Effector CD4-positive, alpha-beta T cell (primary cell): Measurements from ENCODE around the gene CMKLR1.

Experiments used
- DNase-seq: peaks from one replicate; pipeline ENCODE4 v3.0.0-alpha.2; 2020

The CMKLR1 gene

GRCh38 chr12:108361606-108362005 lies 22.5 kb upstream of the CMKLR1 start:
- DNase-seq, result no peak

- DNase-seq, result no peak
These were observed 21.4 kb upstream of the CMKLR1 start for GRCh38 chr12:108360487-108360886.

DNA sequence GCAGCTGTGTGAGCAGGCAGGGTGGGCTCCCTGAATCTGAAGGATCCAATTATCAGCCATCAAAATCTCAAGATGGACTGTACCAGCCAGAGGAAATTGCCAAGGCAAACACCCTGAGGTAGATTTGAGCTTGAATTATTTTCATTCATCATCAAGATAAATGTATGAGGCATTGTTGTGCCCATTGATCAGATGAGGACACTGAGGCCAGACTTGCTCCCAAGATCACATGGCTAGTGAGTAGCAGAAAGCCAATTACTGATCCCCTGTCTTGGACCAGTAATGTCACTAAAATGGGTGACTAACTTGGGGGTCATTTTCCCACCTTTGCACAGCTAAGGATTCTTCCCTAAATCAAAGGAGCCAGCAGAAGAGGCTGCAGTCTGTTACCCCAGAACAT lies 20.9 kb upstream of the CMKLR1 start:
- DNase-seq, result no peak

DNA sequence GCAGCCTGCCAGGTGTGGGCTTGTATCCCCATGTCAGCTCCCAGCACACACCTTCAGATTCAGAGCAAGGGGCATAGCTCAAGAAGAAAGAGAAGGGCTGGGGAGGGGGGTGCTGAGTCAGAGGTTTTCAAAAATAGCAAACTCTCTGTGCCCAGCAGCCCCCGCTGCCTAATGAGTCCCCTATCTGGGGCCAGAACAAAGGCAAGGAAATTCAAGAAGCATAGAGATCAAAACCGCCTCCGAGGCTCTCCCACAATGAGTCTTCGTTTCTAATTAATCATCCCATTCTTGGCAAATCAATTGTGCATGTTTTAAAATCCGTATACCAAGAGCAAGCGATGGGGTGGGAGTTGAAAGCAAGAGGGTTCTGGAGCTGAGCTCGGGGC lies 19.5 kb upstream of the CMKLR1 start:
- DNase-seq, result no peak

GRCh38 chr12:108357834-108358579 lies 18.9 kb upstream of the CMKLR1 start:
- no peak for DNase-seq

DNA sequence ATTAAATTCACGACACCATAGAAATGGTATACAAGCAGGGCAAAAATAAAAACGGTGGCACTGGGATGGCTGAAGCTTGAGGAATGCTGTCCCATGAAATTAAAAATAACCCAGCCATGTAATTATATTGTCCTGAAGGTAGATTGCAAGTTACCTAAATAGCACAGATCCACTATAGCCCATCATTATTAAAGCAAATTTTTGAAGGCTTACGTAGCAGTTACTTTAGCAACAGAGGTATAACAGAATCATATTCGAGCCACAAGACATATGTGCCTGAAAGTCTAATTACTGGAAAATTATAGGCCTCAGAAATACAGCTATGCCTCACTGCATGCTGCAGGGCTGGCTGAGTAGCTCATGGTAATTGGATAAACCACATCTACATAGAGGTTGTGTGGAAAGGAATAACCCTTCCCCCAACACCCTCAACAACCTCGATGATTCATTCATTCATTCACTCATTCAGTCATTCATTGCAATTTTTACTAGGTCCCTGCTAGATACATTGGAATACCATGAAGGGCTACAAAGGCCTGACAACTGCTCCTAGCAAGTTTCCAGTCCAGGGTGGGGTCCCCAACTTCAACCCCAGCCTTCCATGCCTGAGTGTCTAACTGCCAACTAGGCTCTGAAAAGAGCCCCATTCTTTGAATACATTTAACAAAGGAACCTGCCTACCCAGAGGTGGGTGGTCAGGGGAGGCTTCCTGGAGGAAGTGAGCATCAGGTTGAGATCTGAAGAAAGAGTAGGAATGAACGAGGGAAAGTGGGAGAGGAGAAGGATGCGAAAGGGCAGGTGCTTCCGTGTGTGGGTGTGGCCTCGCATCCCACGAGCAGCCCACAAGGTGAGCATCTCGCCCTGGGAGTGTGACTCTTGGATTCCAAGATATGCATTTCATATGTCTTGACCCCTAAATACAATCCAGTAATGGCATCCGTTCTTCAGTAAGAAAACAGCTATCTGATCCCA lies 18.0 kb upstream of the CMKLR1 start:
- DNase-seq, result no peak

DNA sequence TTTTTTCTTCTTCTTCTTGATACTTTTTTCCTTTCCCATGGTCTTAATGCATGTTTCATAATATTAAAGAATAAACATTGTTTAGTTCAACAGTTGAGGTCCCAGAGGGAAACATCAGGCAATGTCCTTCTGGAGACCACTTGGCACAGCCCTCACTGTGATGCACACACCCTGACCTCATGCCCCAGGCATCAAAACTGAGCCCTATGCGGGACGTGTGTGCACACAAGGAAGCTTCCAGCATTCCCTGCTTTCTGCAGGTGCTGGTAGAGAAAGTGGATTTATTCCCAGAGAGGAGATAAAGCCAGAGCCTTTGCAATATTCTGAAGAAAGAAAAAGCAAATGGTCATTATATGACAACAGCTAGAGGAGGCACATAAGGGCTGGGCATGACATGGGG lies 16.0 kb upstream of the CMKLR1 start:
- no peak for DNase-seq

GRCh38 chr12:108352591-108352990 lies 13.5 kb upstream of the CMKLR1 start:
- no peak for DNase-seq

DNA sequence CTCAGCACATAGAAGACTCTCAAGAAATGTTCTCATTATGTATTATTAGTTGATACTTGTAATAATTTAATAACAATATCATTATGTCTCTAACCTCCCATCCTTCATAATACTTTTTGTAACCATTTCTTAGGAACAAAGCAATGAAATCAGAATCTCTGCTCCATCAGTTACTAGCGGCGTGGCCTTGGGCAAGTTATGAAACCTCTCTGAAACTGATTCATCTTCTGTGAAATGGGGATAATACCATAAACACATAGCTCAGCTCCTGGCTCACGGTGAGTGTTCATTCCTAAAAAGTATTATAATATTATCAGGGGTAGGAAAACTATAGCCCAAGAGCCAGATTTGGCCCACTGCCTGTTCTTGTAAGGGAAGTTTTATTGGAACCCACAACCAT lies 11.4 kb upstream of the CMKLR1 start:
- no peak for DNase-seq

GRCh38 chr12:108349278-108349688 lies 10.2 kb upstream of the CMKLR1 start:
- DNase-seq, result no peak

- no peak for DNase-seq
These were observed 9.7 kb upstream of the CMKLR1 start for GRCh38 chr12:108348842-108349241.

- DNase-seq, result no peak
These were observed 7.9 kb upstream of the CMKLR1 start for GRCh38 chr12:108346727-108347710.

DNA sequence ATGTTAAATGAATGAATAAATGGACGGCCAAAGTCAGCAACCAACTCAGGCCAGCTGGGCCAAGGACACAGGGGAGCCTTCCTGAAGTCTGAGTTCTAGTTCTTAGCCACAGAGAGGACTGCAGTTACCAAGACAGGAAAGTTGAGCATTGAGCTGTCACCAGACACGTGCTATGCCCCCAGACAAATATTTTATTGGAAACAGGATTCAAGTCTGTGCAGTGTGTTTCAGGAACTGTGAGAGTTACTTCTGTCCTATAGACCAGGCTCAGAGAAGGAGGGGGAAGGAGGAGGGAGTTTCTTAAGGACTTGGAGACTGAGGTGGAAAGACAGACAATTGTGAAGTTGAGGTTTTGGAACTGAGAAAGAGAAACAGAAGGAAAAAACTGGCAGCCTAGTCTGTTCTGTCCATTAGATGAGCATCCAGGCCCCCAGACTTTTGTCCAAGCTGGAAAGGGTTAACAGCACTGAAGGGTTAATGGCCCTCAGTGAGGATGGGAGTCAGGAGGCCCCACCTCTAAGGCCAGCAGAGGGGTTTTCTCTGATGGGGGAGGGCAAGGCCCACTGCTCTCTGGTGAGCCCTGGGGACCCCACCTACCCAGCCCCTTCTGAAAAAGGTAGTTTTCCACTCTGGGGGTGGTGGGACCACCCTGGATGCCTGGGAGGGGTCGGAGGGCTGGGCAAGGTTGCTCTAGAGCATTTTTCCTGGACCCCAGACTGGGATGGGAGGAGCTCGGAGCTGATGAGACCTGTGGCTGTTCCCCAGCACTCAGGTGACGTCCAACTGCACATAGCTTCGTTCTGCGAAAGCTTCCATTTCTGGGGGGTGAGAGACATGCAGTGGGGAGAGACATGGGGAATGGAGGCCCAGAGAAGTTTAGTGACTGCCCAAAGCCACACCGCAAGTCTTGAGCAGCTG lies 6.9 kb upstream of the CMKLR1 start:
- DNase-seq, result no peak

DNA sequence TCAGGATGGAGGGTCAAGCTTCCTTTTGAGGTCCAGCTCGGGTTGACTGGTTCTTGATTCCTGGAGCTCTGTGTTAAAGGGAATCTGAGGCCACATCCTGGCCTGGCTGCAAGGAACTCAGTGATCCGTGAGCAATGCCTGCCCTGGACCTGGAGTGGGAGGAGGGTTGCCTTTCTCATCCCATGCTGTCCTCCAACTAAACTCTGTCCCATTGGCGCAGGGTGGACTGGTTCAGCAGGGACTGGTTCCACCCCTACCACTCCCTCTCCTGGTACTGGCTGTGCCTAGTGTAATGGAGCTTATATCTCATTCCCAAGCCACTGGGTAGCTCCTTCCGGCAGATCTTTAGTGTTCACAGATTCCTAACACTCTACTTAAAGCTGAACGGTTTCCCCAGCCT lies 3.9 kb upstream of the CMKLR1 start:
- no peak for DNase-seq

DNA sequence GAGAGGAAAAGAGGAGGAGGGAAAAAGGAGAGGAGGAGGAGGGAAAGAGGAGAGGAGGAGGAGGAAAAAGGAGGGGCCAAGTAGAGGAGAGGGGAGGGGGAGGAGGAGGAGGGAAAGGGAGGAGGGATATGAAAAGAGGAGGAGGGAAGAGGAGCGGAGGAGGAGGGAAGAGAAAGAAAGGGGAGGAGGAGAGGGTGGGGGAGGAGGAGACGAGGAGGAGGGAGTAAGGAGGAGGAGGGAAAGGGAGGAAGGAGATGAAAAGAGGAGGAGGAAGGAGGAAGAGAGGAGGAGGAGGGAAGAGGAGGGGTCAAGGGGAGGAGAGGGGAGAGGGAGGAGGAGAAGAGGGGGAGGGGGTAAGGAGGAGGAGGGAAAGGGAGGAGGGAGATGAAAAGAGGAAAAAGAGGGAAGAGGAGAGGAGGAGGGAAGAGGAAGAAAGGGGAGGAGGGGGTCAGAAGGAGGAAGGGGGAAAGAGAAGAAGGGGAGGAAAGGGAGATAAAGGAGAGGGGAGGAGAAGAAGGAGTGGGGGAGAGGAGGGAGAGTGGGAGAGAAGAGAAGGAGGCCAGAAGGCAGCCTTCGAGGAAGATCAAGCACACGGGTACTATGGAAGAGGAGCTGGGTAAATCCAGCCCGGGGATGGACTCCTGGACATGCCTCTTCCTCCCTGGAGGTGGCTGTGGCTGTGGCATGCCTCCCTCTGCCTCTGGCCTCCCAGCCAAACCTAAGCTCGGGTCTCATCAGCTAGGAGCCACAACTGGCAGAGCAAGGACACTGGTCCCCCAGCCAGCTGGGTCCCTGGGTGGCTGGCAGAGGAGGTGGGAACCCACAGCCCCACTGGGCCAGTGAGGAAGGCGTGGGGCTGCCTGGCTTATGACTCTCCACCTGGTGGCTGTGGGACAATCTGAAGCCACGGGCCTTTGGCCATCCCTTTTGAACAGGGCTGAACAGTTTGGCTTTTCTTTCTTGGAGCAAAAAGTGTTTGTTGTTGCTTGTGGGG lies 3.0 kb upstream of the CMKLR1 start:
- no peak for DNase-seq

DNA sequence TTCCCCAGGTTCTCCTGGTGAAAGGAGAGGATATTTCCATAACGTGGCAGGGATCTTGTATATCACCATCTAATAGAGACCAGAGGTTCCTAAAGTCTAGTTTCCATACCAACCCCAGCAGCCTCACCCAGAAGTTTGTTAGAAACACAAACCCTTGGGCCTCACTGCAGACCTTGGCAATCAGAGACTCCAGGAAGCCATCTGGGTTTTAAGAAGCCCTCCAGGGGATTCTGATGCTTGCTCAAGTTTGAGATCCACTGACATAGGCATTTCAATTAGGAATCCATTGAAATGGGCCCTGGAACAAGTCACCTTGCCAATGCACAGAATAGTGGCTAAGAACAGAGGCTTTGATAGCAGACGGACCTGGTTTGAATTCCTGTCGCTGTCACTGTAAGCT lies 2.2 kb upstream of the CMKLR1 start:
- no peak for DNase-seq

DNA sequence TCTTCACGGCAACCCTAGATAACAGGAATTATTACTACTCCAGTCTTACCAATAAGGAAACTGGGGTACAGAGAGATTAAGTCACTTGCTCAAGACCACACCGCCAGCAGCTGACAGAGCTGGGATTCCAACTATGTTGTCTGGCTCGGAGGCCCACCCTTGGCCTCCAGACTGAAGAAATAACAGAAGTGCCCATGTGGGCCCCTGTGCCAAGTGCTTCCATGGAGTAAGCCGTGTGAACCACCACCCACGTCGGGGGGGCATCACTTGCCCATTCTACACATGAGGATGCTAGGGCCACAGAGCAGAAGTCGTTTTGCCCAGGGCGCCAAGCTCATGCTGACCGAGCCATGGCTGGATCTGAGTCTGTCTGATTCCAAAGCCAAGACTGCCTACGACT lies 926 bp upstream of the CMKLR1 start:
- DNase-seq, result no peak

DNA sequence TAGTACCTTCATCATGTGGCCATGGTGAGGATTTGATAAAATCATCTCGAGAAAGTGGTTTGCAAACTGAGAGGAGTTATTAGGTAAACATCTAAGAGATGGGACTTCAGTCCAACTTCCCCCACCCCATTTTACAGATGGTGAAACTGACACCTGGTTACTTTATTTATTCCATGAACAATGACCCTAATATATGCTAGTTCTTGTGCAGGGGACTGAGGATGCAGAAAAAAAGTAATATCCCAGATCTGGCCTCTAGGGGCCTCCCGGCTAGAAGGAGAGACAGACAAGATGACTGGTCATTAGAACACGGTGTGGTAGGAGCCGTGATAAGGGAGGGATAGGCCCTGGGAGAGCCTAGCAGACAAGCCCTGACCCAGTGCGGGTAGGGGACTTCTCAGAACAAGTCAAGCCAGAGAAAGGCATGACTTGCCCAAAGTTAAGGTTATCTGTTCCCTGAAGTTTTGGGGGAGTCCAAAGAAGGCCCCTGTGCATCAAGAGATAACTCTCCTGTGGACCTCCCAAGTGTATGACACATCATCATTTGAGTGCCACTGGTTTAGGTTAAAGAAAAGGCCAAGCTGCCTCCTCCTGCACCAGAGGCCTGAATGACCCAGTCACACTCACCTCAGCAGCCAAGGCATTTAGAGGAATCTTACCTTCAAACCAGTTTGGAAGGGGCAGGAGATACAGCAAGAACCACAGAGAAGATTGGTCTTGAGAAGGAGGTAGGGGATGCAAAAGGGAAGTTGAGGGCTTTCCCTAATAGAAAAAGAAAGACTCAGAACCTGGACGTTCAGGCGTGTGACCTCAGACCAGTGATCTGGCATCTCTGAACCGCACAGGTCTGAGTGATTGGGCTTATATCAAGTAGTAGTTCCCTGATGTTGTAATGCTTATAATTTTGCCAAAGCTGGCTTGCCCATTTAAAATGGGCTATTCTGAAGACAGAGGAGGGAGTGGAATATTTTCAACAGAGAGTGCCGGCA lies 1.6 kb downstream of the CMKLR1 start:
- DNase-seq, result no peak
